ENCODE results near the gene UBR4. TPM values are rescaled to one million over a fixed set of nuclear protein-coding genes. Genes with fewer than 3 reads are reported as not detected.

The UBR4 gene
- total and polyA plus RNA-seq, 3 donors from 2014 or later = 301 to 708 (median 613) TPM

- WGBS, 2 donors = 42 to 46% methylated on average over 5 of the region's 5 CpGs
- Histone ChIP-seq H3K4me3 (no peak overlapping the region), H3K9me3 (no peaks in the 10 kb centered on the region), H3K27me3 (no peaks in the 10 kb centered on the region), H3K27ac (no peak overlapping the region), H3K36me3 (ENCODE audit: low read depth, missing control alignments) (no peaks in the 10 kb centered on the region), H3K4me1 (no peaks in the 10 kb centered on the region)
- no peak for DNase-seq
- no peak for TF ChIP-seq POLR2A (IDR thresholded peaks at IDR 0.05)
- no peak for TF ChIP-seq CTCF (IDR thresholded peaks at IDR 0.05)
- intact Hi-C loops (cut with DNase I; ENCODE audit: low total_unique reads) = no loop called here
These were observed 53.4 kb downstream of the UBR4 start for GRCh38 chr1:19156676-19157075.

DNA sequence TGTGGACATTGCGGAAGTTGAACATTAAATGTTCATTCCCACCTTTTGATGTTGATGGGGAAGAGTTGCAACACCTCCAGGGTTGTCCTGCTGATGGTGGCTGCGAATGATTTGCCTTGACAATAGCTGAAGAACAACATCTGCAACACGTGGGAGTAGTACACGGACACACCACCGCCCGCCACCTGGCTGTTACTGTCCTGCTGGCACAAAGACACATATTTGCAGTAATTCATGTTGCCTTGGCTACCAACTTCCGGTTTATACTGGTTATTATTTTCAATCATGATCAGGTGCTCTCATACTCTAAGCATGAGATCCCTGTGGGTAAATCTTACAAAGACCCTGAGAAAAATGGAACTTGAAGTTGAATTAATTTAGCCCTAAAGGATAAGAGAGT, 55.2 kb downstream of the UBR4 start:
- intact Hi-C loops (cut with DNase I; ENCODE audit: low total_unique reads) = no loop called here
- no peaks in the 10 kb centered on the region for H3K36me3 ChIP-seq (ENCODE audit: low read depth, missing control alignments)
- no peak overlapping the region for H3K4me3 ChIP-seq
- no peak for DNase-seq
- TF ChIP-seq CTCF (IDR thresholded peaks at IDR 0.05) (no peak), POLR2A (IDR thresholded peaks at IDR 0.05) (no peak)
- H3K27ac ChIP-seq = no peak overlapping the region
- H3K9me3 ChIP-seq = no peaks in the 10 kb centered on the region
- H3K27me3 ChIP-seq = no peaks in the 10 kb centered on the region
- WGBS, 2 donors = 59 to 74% methylated on average over 7 of the region's 7 CpGs
- no peaks in the 10 kb centered on the region for H3K4me1 ChIP-seq

DNA sequence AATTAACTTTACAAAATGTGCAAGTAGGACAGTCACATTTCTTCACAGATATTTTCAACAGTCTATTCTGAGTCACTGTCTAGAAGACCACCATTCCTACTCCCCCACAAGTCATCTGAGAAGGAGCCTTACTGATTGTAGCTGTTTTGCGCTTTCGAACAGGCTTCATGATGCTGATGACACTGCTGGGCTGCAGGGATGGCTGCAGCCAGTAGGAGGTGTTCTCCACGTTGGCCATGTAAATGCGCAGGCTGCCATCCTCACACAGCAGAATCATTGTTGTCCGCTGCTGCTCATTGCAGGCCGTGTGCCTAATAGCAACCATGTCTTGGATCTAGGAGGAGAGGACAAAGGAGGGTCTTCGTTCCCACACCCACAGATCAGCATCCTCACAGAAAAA, 56.9 kb downstream of the UBR4 start:
- Histone ChIP-seq H3K4me1 (no peaks in the 10 kb centered on the region), H3K9me3 (no peaks in the 10 kb centered on the region), H3K27ac (no peak overlapping the region), H3K36me3 (ENCODE audit: low read depth, missing control alignments) (no peaks in the 10 kb centered on the region), H3K4me3 (no peak overlapping the region), H3K27me3 (no peaks in the 10 kb centered on the region)
- DNase-seq = no peak
- TF ChIP-seq POLR2A (IDR thresholded peaks at IDR 0.05) (no peak), CTCF (IDR thresholded peaks at IDR 0.05) (no peak)
- intact Hi-C loops (cut with DNase I; ENCODE audit: low total_unique reads) = no loop called here
- WGBS, 2 donors = 87 to 97% methylated on average over 7 of the region's 7 CpGs

- intact Hi-C loops (cut with DNase I; ENCODE audit: low total_unique reads) = no loop called here
- Histone ChIP-seq H3K36me3 (ENCODE audit: low read depth, missing control alignments) (no peaks in the 10 kb centered on the region), H3K27me3 (no peaks in the 10 kb centered on the region), H3K9me3 (no peaks in the 10 kb centered on the region), H3K4me3 (no peak overlapping the region), H3K4me1 (no peaks in the 10 kb centered on the region), H3K27ac (no peak overlapping the region)
- no peak for TF ChIP-seq POLR2A (IDR thresholded peaks at IDR 0.05)
- no peak for TF ChIP-seq CTCF (IDR thresholded peaks at IDR 0.05)
- 92 to 97% methylated on average over 9 of the region's 9 CpGs for WGBS, 2 donors
- no peak for DNase-seq
These were observed 58.5 kb downstream of the UBR4 start for GRCh38 chr1:19151537-19151936.

DNA sequence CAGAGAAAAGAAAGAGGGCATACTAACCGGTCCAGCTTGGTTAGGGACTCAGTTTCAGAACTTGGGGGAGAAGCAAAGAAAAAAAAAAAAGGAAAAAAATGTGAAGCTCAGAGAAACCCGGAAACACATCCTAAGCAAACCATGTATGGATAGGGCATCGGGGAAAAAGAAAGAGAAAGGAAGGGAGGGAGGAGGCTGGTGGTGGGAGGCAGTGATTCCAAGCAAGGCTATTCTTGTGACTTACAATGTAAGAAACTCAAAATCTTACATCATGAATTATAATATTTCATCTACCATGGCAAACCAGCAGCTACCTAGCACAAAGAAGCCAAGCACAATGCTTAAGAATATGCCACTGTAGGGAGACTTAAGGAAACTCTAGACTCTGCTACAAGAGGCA, 60.3 kb downstream of the UBR4 start:
- Histone ChIP-seq H3K27ac (no peak overlapping the region), H3K9me3 (no peaks in the 10 kb centered on the region), H3K27me3 (no peaks in the 10 kb centered on the region), H3K4me1 (no peaks in the 10 kb centered on the region), H3K4me3 (no peak overlapping the region), H3K36me3 (ENCODE audit: low read depth, missing control alignments) (no peaks in the 10 kb centered on the region)
- TF ChIP-seq CTCF (IDR thresholded peaks at IDR 0.05) = no peak
- no peak for TF ChIP-seq POLR2A (IDR thresholded peaks at IDR 0.05)
- intact Hi-C loops (cut with DNase I; ENCODE audit: low total_unique reads) = no loop called here
- DNase-seq = no peak
- 83 to 86% methylated on average over 3 of the region's 3 CpGs for WGBS, 2 donors
